ENCODE data around the gene DCUN1D5.

Gene DCUN1D5

GRCh38 chr11:103079833-103080232, 12.1 kb downstream of the DCUN1D5 start:
- no peak for TF ChIP-seq JUND (IDR thresholded peaks at IDR 0.05; ENCODE audit: low read depth)
- DNase-seq (ENCODE audit: low read depth in 1 of 2, low spot score in 1 of 2): no peak
- in situ Hi-C loops (cut with HindIII; ENCODE audit: low pct_unique_long_range_greater_than_20kb, low sequenced_read_pairs): no loop called here

GRCh38 chr11:103078710-103079109, 13.2 kb downstream of the DCUN1D5 start:
- no peak for TF ChIP-seq JUND (IDR thresholded peaks at IDR 0.05; ENCODE audit: low read depth)
- DNase-seq (ENCODE audit: low read depth in 1 of 2, low spot score in 1 of 2): no peak
- in situ Hi-C loops (cut with HindIII; ENCODE audit: low pct_unique_long_range_greater_than_20kb, low sequenced_read_pairs): no loop called here

- no peak for TF ChIP-seq JUND (IDR thresholded peaks at IDR 0.05; ENCODE audit: low read depth)
- DNase-seq (ENCODE audit: low read depth in 1 of 2, low spot score in 1 of 2): no peak
- in situ Hi-C loops (cut with HindIII; ENCODE audit: low pct_unique_long_range_greater_than_20kb, low sequenced_read_pairs): no loop called here
Observed at GRCh38 chr11:103077554-103077953, 14.4 kb downstream of the DCUN1D5 start.

- no peak for DNase-seq (ENCODE audit: low read depth in 1 of 2, low spot score in 1 of 2)
- no peak for TF ChIP-seq JUND (IDR thresholded peaks at IDR 0.05; ENCODE audit: low read depth)
Observed at GRCh38 chr11:103076361-103076760, 15.6 kb downstream of the DCUN1D5 start.

GRCh38 chr11:103071008-103071407, 21.0 kb downstream of the DCUN1D5 start:
- in situ Hi-C loops (cut with HindIII; ENCODE audit: low pct_unique_long_range_greater_than_20kb, low sequenced_read_pairs): no loop called here
- no peak for DNase-seq (ENCODE audit: low read depth in 1 of 2, low spot score in 1 of 2)

More at GRCh38 chr11:103076361-103076760, 15.6 kb downstream of the DCUN1D5 start:
- in situ Hi-C loops (cut with HindIII; ENCODE audit: low pct_unique_long_range_greater_than_20kb, low sequenced_read_pairs): no loop called here

GRCh38 chr11:103070142-103070541, 21.8 kb downstream of the DCUN1D5 start:
- DNase-seq (ENCODE audit: low read depth in 1 of 2, low spot score in 1 of 2): no peak
- TF ChIP-seq JUND (IDR thresholded peaks at IDR 0.05; ENCODE audit: low read depth): no peak
- in situ Hi-C loops (cut with HindIII; ENCODE audit: low pct_unique_long_range_greater_than_20kb, low sequenced_read_pairs): no loop called here

More at GRCh38 chr11:103071008-103071407, 21.0 kb downstream of the DCUN1D5 start:
- no peak for TF ChIP-seq JUND (IDR thresholded peaks at IDR 0.05; ENCODE audit: low read depth)

- in situ Hi-C loops (cut with HindIII; ENCODE audit: low pct_unique_long_range_greater_than_20kb, low sequenced_read_pairs): no loop called here
- DNase-seq (ENCODE audit: low read depth in 1 of 2, low spot score in 1 of 2): peak in 1 of 2 experiments; percentile 33
- TF ChIP-seq JUND (IDR thresholded peaks at IDR 0.05; ENCODE audit: low read depth): no peak
Observed at GRCh38 chr11:103069367-103069766, 22.6 kb downstream of the DCUN1D5 start.

GRCh38 chr11:103067118-103067517, 24.8 kb downstream of the DCUN1D5 start:
- in situ Hi-C loops (cut with HindIII; ENCODE audit: low pct_unique_long_range_greater_than_20kb, low sequenced_read_pairs): no loop called here
- no peak for TF ChIP-seq JUND (IDR thresholded peaks at IDR 0.05; ENCODE audit: low read depth)
- no peak for DNase-seq (ENCODE audit: low read depth in 1 of 2, low spot score in 1 of 2)

- TF ChIP-seq JUND (IDR thresholded peaks at IDR 0.05; ENCODE audit: low read depth): no peak
- in situ Hi-C loops (cut with HindIII; ENCODE audit: low pct_unique_long_range_greater_than_20kb, low sequenced_read_pairs): no loop called here
- DNase-seq (ENCODE audit: low read depth in 1 of 2, low spot score in 1 of 2): no peak
Observed at GRCh38 chr11:103061656-103062055, 30.3 kb downstream of the DCUN1D5 start.

- no peak for TF ChIP-seq JUND (IDR thresholded peaks at IDR 0.05; ENCODE audit: low read depth)
- in situ Hi-C loops (cut with HindIII; ENCODE audit: low pct_unique_long_range_greater_than_20kb, low sequenced_read_pairs): no loop called here
- DNase-seq (ENCODE audit: low read depth in 1 of 2, low spot score in 1 of 2): peak in 1 of 2 experiments; percentile 61
Observed at GRCh38 chr11:103055221-103055890, 36.6 kb downstream of the DCUN1D5 start.

- no peak for TF ChIP-seq JUND (IDR thresholded peaks at IDR 0.05; ENCODE audit: low read depth)
Observed at GRCh38 chr11:103053997-103054396, 38.0 kb downstream of the DCUN1D5 start.

GRCh38 chr11:103051981-103052380, 40.0 kb downstream of the DCUN1D5 start:
- no peak for TF ChIP-seq JUND (IDR thresholded peaks at IDR 0.05; ENCODE audit: low read depth)
- in situ Hi-C loops (cut with HindIII; ENCODE audit: low pct_unique_long_range_greater_than_20kb, low sequenced_read_pairs): no loop called here
- DNase-seq (ENCODE audit: low read depth in 1 of 2, low spot score in 1 of 2): no peak

More at GRCh38 chr11:103053997-103054396, 38.0 kb downstream of the DCUN1D5 start:
- no peak for DNase-seq (ENCODE audit: low read depth in 1 of 2, low spot score in 1 of 2)
- in situ Hi-C loops (cut with HindIII; ENCODE audit: low pct_unique_long_range_greater_than_20kb, low sequenced_read_pairs): no loop called here

- in situ Hi-C loops (cut with HindIII; ENCODE audit: low pct_unique_long_range_greater_than_20kb, low sequenced_read_pairs): no loop called here
Observed at GRCh38 chr11:103051151-103051801, 40.7 kb downstream of the DCUN1D5 start.

More at GRCh38 chr11:103051151-103051801, 40.7 kb downstream of the DCUN1D5 start:
- no peak for DNase-seq (ENCODE audit: low read depth in 1 of 2, low spot score in 1 of 2)
- TF ChIP-seq JUND (IDR thresholded peaks at IDR 0.05; ENCODE audit: low read depth): no peak

Data from T47D (cell line).